Caco-2 (cell line): ENCODE data around the gene TGFBR2. TPM values are rescaled to one million over a fixed set of nuclear protein-coding genes. Genes with fewer than 3 reads are reported as not detected.

Experiments
- BruUV-seq: library from RNA; stranded (reverse); fragments of 400-500 nt; replicated peaks from 2 replicates; lab custom pipeline; 2021; lab: Mats Ljungman, UMichigan
- CTCF ChIA-PET: fragments of 300-600 bp; sonication (Branson Sonifier 250); formaldehyde crosslinking; loops from one replicate; lab custom pipeline; 2022; ENCODE audit warnings: antibody characterized with exemption; lab: Charles Lee
- POLR2A ChIA-PET: fragments of 300-600 bp; sonication (Branson Sonifier 250); formaldehyde crosslinking; loops from one replicate; lab custom pipeline; 2022; ENCODE audit warnings: antibody characterized with exemption; lab: Charles Lee
- DNase-seq, 2 experiments: peaks; one replicate each; pipeline versions ENCODE4 v3.0.0 to v3.0.0-alpha.2; 2020 to 2022
- H3K27me3 ChIP-seq: replicated peaks from 2 replicates; pipeline ENCODE4 v1.6.0; 2011; ENCODE audit warnings: low read length; ENCODE audit not compliant: control insufficient read depth, insufficient read depth
- H3K36me3 ChIP-seq: 2 replicates; pipeline ENCODE4 v1.5.1; 2011; ENCODE audit warnings: low read length; ENCODE audit not compliant: control insufficient read depth, insufficient read depth
- H3K4me1 ChIP-seq: fragments of 250-450 bp; sonication (Bioruptor Pico); 2 replicates; pipeline ENCODE4 v1.5.1; 2020; ENCODE audit warnings: mild to moderate bottlenecking
- H3K4me3 ChIP-seq: 2 replicates; pipeline ENCODE4 v1.5.1; 2011; ENCODE audit warnings: low read depth, mild to moderate bottlenecking, control low read depth, low read length
- H3K9me3 ChIP-seq: fragments of 250-450 bp; sonication (Bioruptor Pico); 2 replicates; pipeline ENCODE4 v1.5.1; 2020; ENCODE audit warnings: mild to moderate bottlenecking, moderate library complexity
- H3K27ac Mint-ChIP-seq: one replicate; pipeline ENCODE4 v1.8.0; 2022; ENCODE audit warnings: mixed read lengths; ENCODE audit not compliant: unreplicated experiment
- H3K27me3 Mint-ChIP-seq: one replicate; pipeline ENCODE4 v1.8.0; 2022; ENCODE audit warnings: mixed read lengths; ENCODE audit not compliant: insufficient read depth, unreplicated experiment
- H3K36me3 Mint-ChIP-seq: one replicate; pipeline ENCODE4 v1.8.0; 2022; ENCODE audit warnings: mild to moderate bottlenecking, mixed read lengths; ENCODE audit not compliant: insufficient read depth, unreplicated experiment
- H3K4me1 Mint-ChIP-seq: one replicate; pipeline ENCODE4 v1.8.0; 2022; ENCODE audit warnings: low read depth, mixed read lengths; ENCODE audit not compliant: unreplicated experiment
- H3K4me3 Mint-ChIP-seq: one replicate; pipeline ENCODE4 v1.8.0; 2022; ENCODE audit warnings: mild to moderate bottlenecking, moderate library complexity, mixed read lengths; ENCODE audit not compliant: unreplicated experiment
- H3K9me3 Mint-ChIP-seq: one replicate; pipeline ENCODE4 v1.8.0; 2022; ENCODE audit warnings: mixed read lengths; ENCODE audit not compliant: unreplicated experiment
- intact Hi-C: fragments of 100-400 bp; cut with micrococcal nuclease; formaldehyde crosslinking; loops from one replicate; pipeline ENCODE4 v1.10.0; 2022; ENCODE audit not compliant: unreplicated experiment
- total RNA-seq: library from RNA; stranded (reverse); gene quantifications from 2 replicates; pipeline ENCODE4 v1.2.3, GENCODE V29; 2022
- TF ChIP-seq, protein P1 (sequence below), 2 experiments: fragments of 200-600 bp in 1 of 2; IDR thresholded peaks; 1 replicate in 1 of 2; 2 replicates in 1 of 2; pipeline versions ENCODE4 v1.5.1 to v1.8.0; 2011 to 2022; ENCODE audit warnings: antibody characterized with exemption in 1 of 2, control low read depth in 1 of 2, inconsistent platforms in 1 of 2, low read depth in 1 of 2, low read length in 1 of 2, mild to moderate bottlenecking in 1 of 2, moderate library complexity in 1 of 2; ENCODE audit not compliant: insufficient read depth in 1 of 2, severe bottlenecking in 1 of 2, unreplicated experiment in 1 of 2

Gene TGFBR2
- total RNA-seq, 1 experiment from 2014 or later, result 40.5 TPM

DNA sequence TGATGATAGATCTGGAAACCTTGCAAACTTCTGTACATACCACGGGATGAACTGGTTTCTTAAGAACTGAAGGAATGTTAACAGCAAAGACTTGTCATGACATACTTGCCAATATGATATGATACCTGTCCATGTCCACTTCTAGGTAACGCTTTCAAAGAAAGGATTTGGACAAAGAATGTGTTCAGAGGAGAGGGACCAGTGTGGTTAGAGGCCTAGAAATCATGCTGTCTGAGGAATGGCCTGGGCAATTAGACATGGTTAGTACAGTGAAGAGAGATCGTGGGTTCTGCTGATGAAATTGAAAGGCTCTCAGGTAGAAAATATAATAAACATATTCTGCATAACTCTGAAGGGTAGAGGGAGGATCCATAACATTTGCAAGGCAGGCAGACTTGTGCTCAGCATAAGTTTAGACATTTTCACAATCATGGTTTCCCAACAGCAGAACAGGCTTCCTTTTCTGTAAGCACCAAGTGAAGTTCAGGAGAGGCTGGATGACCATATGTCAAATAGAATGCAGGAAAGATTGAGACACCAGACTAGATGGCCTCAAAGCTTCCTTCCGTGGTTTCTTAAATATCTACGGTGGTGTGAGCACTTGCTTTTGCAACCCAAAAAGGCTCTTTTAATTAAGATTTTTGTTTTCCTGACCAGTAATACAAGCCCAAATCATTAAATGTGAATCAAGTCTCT is 39.9 kb downstream of the TGFBR2 start:
- ChIA-PET POLR2A (no interaction called here), CTCF (no interaction called here)
- Mint-ChIP-seq H3K9me3 (peaks cover 2% of the 10 kb centered on the region), H3K27ac (no peak overlapping the region), H3K4me1 (peaks cover 18% of the 10 kb centered on the region), H3K4me3 (no peak overlapping the region), H3K36me3 (peaks cover 74% of the 10 kb centered on the region), H3K27me3 (no peaks in the 10 kb centered on the region)
- intact Hi-C loops, result no loop called here
- BruUV-seq, result TSS peak; percentile 19
- TF ChIP-seq, protein P1, sequence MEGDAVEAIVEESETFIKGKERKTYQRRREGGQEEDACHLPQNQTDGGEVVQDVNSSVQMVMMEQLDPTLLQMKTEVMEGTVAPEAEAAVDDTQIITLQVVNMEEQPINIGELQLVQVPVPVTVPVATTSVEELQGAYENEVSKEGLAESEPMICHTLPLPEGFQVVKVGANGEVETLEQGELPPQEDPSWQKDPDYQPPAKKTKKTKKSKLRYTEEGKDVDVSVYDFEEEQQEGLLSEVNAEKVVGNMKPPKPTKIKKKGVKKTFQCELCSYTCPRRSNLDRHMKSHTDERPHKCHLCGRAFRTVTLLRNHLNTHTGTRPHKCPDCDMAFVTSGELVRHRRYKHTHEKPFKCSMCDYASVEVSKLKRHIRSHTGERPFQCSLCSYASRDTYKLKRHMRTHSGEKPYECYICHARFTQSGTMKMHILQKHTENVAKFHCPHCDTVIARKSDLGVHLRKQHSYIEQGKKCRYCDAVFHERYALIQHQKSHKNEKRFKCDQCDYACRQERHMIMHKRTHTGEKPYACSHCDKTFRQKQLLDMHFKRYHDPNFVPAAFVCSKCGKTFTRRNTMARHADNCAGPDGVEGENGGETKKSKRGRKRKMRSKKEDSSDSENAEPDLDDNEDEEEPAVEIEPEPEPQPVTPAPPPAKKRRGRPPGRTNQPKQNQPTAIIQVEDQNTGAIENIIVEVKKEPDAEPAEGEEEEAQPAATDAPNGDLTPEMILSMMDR (IDR thresholded peaks at IDR 0.05; ENCODE audit: insufficient read depth in 1 of 2, low read depth in 1 of 2, low read length in 1 of 2, severe bottlenecking in 1 of 2, unreplicated experiment in 1 of 2), result no peak
- Histone ChIP-seq H3K4me1 (0 out of 2 replicates have a peak, but pooled peaks cover 9% of the 10 kb centered on the region), H3K9me3 (no peaks in the 10 kb centered on the region), H3K27me3 (no peaks in the 10 kb centered on the region), H3K36me3 (peaks cover 9% of the 10 kb centered on the region), H3K4me3 (no peak overlapping the region)
- no peak for DNase-seq

DNA sequence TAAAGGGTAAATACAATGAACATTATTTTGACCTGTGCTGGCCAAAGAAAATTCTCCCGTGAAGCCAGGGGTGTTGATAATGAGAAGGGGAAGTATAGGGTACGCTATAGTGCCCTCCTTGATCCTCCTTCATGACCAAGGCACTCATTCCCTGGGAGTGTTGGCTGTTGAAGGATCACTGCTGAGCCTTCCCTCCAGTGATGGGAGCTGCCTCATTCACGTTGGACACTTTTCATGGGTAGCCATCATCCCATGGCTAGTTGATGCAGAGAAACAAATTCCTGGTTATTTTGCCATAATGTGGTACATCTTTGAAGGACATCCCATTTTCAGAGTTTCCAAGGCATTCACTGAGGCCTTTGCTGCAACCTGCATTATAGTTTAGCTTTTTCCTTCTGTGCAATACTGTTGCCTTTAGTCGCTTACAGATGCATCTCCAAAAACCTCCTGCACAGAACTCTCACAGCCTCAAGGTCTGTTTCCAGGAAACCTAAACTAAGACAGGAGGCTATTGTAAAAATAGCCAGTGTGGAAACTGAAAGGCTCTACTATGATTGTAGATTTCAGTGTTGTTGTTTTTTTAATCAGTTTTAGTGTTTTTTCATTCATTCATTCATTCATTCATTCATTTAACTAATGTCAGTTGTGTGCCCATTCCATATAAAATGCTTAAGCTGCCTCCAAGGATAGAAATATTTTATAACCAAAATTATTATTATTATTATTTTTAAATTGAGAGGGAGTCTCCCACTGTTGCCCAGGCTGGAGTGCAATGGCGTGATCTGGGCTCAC is 40.8 kb downstream of the TGFBR2 start:
- H3K36me3 ChIP-seq, result peaks cover 11% of the 10 kb centered on the region
- CTCF ChIA-PET, result no interaction called here
- intact Hi-C loops, result no loop called here

More for the DNA sequence above, 40.8 kb downstream of the TGFBR2 start:
- Mint-ChIP-seq H3K4me1 (peaks cover 18% of the 10 kb centered on the region), H3K27me3 (no peaks in the 10 kb centered on the region), H3K4me3 (no peak overlapping the region), H3K36me3 (peaks cover 81% of the 10 kb centered on the region), H3K27ac (no peak overlapping the region), H3K9me3 (peaks cover 6% of the 10 kb centered on the region)
- TF ChIP-seq, protein P1 (IDR thresholded peaks at IDR 0.05; ENCODE audit: insufficient read depth in 1 of 2, low read depth in 1 of 2, low read length in 1 of 2, severe bottlenecking in 1 of 2, unreplicated experiment in 1 of 2), result no peak
- POLR2A ChIA-PET, result interaction anchor here (0.6 kb wide), 1 partner anchor 573 kb away, joined by 5 read pairs; no protein-coding TSS in a partner anchor
- H3K9me3 ChIP-seq, result no peaks in the 10 kb centered on the region
- no peaks in the 10 kb centered on the region for H3K27me3 ChIP-seq
- H3K4me1 ChIP-seq, result 0 out of 2 replicates have a peak, but pooled peaks cover 9% of the 10 kb centered on the region
- no peak overlapping the region for H3K4me3 ChIP-seq
- BruUV-seq, result no TSS peak
- no peak for DNase-seq
